ENCODE data around the gene IVNS1ABP. TPM values are rescaled to one million over a fixed set of nuclear protein-coding genes. Genes with fewer than 3 reads are reported as not detected.
"Not testable (repeated sequence)": the region's sequence is repeated elsewhere in the genome, so short reads cannot be mapped to it uniquely, and the experiment has no call there.

The IVNS1ABP gene
- total RNA-seq, 1 donor from 2014 or later = 123 TPM

DNA sequence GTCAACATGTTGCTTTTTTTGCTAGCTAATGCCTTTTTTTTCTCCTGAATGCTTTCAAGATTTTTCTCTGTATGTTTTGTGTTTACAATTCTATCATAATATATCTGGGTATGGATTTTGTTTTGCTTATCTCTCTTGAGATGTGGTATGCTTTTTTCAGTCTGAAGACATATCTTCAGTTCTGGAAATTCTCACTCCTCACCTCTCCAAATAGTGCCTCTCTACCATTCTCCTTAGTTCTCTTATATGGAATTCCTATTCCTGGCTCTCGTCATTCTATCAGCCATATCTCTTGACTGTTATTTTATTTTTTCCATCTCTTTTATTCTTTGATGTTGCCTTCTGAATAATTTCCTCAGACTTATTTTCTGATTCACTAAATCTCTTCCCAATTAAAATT lies 58.4 kb downstream of the IVNS1ABP start:
- no peak for DNase-seq (ENCODE audit: low spot score)
- Mint-ChIP-seq H3K27ac (ENCODE audit: unreplicated experiment) (no peak overlapping the region), H3K36me3 (ENCODE audit: low read depth) (peaks cover 2% of the 10 kb centered on the region), H3K27me3 (ENCODE audit: low read depth) (no peaks in the 10 kb centered on the region), H3K9me3 (ENCODE audit: low read depth) (no peaks in the 10 kb centered on the region), H3K4me1 (ENCODE audit: low read depth) (peaks cover 16% of the 10 kb centered on the region), H3K4me3 (ENCODE audit: unreplicated experiment) (no peak overlapping the region)
- TF ChIP-seq, protein P1, sequence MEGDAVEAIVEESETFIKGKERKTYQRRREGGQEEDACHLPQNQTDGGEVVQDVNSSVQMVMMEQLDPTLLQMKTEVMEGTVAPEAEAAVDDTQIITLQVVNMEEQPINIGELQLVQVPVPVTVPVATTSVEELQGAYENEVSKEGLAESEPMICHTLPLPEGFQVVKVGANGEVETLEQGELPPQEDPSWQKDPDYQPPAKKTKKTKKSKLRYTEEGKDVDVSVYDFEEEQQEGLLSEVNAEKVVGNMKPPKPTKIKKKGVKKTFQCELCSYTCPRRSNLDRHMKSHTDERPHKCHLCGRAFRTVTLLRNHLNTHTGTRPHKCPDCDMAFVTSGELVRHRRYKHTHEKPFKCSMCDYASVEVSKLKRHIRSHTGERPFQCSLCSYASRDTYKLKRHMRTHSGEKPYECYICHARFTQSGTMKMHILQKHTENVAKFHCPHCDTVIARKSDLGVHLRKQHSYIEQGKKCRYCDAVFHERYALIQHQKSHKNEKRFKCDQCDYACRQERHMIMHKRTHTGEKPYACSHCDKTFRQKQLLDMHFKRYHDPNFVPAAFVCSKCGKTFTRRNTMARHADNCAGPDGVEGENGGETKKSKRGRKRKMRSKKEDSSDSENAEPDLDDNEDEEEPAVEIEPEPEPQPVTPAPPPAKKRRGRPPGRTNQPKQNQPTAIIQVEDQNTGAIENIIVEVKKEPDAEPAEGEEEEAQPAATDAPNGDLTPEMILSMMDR (IDR thresholded peaks at IDR 0.05) = no peak

DNA sequence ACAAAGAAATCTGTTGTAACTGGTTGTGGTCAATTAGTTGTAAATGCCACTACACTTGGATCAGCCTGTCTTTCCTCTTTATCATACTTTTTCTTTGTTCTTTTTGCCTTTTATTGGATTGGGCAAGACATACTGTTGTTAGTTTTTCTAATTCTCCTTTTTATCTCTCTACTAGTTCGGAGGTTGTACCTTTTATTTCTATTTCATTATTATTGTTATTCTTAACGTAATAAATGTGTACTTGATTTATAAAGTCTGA lies 59.2 kb downstream of the IVNS1ABP start:
- H3K4me3 Mint-ChIP-seq (ENCODE audit: unreplicated experiment) = no peak overlapping the region
- no peak for DNase-seq (ENCODE audit: low spot score)
- H3K27ac Mint-ChIP-seq (ENCODE audit: unreplicated experiment) = no peak overlapping the region

DNA sequence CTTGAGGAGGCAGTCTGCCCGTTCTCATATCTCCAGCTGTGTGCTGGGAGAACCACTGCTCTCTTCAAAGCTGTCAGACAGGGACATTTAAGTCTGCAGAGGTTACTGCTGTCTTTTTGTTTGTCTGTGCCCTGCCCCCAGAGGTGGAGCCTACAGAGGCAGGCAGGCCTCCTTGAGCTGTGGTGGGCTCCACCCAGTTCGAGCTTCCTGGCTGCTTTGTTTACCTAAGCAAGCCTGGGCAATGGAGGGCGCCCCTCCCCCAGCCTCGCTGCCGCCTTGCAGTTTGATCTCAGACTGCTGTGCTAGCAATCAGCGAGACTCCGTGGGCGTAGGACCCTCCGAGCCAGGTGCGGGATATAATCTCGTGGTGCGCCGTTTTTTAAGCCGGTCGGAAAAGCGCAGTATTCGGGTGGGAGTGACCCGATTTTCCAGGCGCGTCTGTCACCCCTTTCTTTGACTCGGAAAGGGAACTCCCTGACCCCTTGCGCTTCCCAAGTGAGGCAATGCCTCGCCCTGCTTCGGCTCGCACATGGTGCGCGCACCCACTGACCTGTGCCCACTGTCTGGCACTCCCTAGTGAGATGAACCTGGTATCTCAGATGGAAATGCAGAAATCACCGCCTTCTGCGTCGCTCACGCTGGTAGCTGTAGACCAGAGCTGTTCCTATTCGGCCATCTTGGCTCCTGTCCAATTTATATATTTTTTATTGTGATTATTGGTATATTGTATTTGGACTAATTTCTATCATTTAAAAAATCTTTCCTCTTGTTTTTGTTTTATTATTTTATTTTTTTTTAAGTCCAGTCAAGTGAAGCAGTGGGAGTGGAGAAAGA lies 59.7 kb downstream of the IVNS1ABP start:
- not testable (repeated sequence) for H3K4me3 Mint-ChIP-seq (ENCODE audit: unreplicated experiment); H3K27ac Mint-ChIP-seq (ENCODE audit: unreplicated experiment); DNase-seq (ENCODE audit: low spot score); H3K27me3 Mint-ChIP-seq (ENCODE audit: low read depth); H3K36me3 Mint-ChIP-seq (ENCODE audit: low read depth); H3K9me3 Mint-ChIP-seq (ENCODE audit: low read depth)
- peaks cover 16% of the 10 kb centered on the region for H3K4me1 Mint-ChIP-seq (ENCODE audit: low read depth)

More for the DNA sequence above, 59.2 kb downstream of the IVNS1ABP start:
- no peaks in the 10 kb centered on the region for H3K27me3 Mint-ChIP-seq (ENCODE audit: low read depth)
- H3K9me3 Mint-ChIP-seq (ENCODE audit: low read depth) = no peaks in the 10 kb centered on the region
- TF ChIP-seq, protein P1 (IDR thresholded peaks at IDR 0.05) = no peak
- peaks cover 16% of the 10 kb centered on the region for H3K4me1 Mint-ChIP-seq (ENCODE audit: low read depth)
- H3K36me3 Mint-ChIP-seq (ENCODE audit: low read depth) = peaks cover 2% of the 10 kb centered on the region

DNA sequence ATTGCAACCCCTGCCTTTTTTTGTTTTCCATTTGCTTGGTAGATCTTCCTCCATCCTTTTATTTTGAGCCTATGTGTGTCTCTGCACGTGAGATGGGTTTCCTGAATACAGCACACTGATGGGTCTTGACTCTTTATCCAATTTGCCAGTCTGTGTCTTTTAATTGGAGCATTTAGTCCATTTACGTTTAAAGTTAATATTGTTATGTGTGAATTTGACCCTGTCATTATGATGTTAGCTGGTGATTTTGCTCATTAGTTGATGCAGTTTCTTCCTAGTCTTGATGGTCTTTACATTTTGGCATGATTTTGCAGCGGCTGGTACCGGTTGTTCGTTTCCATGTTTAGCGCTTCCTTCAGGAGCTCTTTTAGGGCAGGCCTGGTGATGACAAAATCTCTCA lies 61.4 kb downstream of the IVNS1ABP start:
- H3K27me3 Mint-ChIP-seq (ENCODE audit: low read depth); DNase-seq (ENCODE audit: low spot score); H3K36me3 Mint-ChIP-seq (ENCODE audit: low read depth); H3K4me3 Mint-ChIP-seq (ENCODE audit: unreplicated experiment); H3K27ac Mint-ChIP-seq (ENCODE audit: unreplicated experiment); H3K9me3 Mint-ChIP-seq (ENCODE audit: low read depth): not testable (repeated sequence)
- H3K4me1 Mint-ChIP-seq (ENCODE audit: low read depth) = peaks cover 13% of the 10 kb centered on the region

DNA sequence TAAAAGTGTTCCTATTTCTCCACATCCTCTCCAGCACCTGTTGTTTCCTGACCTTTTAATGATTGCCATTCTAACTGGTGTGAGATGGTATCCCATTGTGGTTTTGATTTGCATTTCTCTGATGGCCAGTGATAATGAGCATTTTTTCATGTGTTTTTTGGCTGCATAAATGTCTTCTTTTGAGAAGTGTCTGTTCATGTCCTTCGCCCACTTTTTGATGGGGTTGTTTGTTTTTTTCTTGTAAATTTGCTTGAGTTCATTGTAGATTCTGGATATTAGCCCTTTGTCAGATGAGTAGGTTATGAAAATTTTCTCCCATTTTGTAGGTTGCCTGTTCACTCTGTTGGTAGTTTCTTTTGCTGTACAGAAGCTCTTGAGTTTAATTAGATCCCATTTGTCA lies 64.6 kb downstream of the IVNS1ABP start:
- H3K27ac Mint-ChIP-seq (ENCODE audit: unreplicated experiment); DNase-seq (ENCODE audit: low spot score); H3K36me3 Mint-ChIP-seq (ENCODE audit: low read depth); H3K27me3 Mint-ChIP-seq (ENCODE audit: low read depth); H3K4me1 Mint-ChIP-seq (ENCODE audit: low read depth); H3K9me3 Mint-ChIP-seq (ENCODE audit: low read depth); H3K4me3 Mint-ChIP-seq (ENCODE audit: unreplicated experiment): not testable (repeated sequence)

DNA sequence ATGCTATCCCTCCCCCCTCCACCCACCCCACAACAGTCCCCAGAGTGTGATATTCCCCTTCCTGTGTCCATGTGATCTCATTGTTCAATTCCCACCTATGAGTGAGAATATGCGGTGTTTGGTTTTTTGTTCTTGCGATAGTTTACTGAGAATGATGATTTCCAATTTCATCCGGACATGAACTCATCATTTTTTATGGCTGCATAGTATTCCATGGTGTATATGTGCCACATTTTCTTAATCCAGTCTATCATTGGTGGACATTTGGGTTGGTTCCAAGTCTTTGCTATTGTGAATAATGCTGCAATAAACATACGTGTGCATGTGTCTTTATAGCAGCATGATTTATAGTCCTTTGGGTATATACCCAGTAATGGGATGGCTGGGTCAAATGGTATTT lies 65.1 kb downstream of the IVNS1ABP start:
- H3K27me3 Mint-ChIP-seq (ENCODE audit: low read depth); H3K36me3 Mint-ChIP-seq (ENCODE audit: low read depth); H3K4me3 Mint-ChIP-seq (ENCODE audit: unreplicated experiment); H3K27ac Mint-ChIP-seq (ENCODE audit: unreplicated experiment); DNase-seq (ENCODE audit: low spot score); H3K4me1 Mint-ChIP-seq (ENCODE audit: low read depth); H3K9me3 Mint-ChIP-seq (ENCODE audit: low read depth): not testable (repeated sequence)

DNA sequence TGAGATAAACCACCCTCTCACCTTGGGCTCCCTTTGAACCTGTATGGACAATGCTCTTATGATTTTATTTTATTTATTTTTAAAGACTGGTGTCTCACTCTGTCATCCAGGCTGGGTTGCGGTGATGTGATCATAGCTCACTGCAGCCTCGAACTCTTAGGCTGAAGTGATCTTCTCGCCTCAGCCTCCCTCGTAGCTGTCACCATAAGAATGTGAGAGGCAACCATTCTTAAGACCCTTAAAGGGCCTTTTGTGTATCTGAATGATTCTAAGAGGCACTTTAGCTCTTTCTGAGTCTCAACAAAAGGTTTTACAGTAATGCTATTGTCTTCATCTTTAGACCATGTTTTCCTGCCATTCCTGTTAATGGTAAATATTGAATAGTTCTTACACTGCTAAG lies 67.0 kb downstream of the IVNS1ABP start:
- Mint-ChIP-seq H3K36me3 (ENCODE audit: low read depth) (peaks cover 2% of the 10 kb centered on the region), H3K4me3 (ENCODE audit: unreplicated experiment) (no peak overlapping the region), H3K27me3 (ENCODE audit: low read depth) (no peaks in the 10 kb centered on the region), H3K27ac (ENCODE audit: unreplicated experiment) (no peak overlapping the region), H3K4me1 (ENCODE audit: low read depth) (no peaks in the 10 kb centered on the region), H3K9me3 (ENCODE audit: low read depth) (no peaks in the 10 kb centered on the region)
- DNase-seq (ENCODE audit: low spot score) = no peak
- TF ChIP-seq, protein P1 (IDR thresholded peaks at IDR 0.05) = no peak

Data from chondrocyte (in vitro differentiated cells).